Endothelial cell of umbilical vein (primary cell): Measurements from ENCODE around the gene ZSWIM6. TPM values are rescaled to one million over a fixed set of nuclear protein-coding genes. Genes with fewer than 3 reads are reported as not detected.
A peak's percentile ranks its signal among the peaks of the same experiment; 100 is the strongest.

Experiments used
- BruUV-seq: library from RNA; stranded (reverse); fragments of 400-500 nt; replicated peaks from 2 replicates; lab custom pipeline; 2021; lab: Mats Ljungman, UMichigan
- CTCF ChIA-PET: fragments of 300-600, 350-600 bp; sonication (Branson Sonifier 250); formaldehyde crosslinking; loops from one replicate; lab custom pipeline; 2021; ENCODE audit warnings: antibody characterized with exemption, inconsistent platforms; lab: Charles Lee
- POLR2A ChIA-PET: fragments of 300-600, 350-600 bp; sonication (Branson Sonifier 250); formaldehyde crosslinking; loops from one replicate; lab custom pipeline; 2021; ENCODE audit warnings: antibody characterized with exemption, inconsistent platforms; lab: Charles Lee
- DNase-seq: peaks from one replicate; pipeline ENCODE4 v3.0.0-alpha.2; 2011; ENCODE audit warnings: low read depth, low spot score
- FAIRE-seq: peaks from 2 replicates; lab custom pipeline; 2011; peaks lifted over from hg19 to GRCh38; lab: Jason Lieb, UNC
- H2AFZ ChIP-seq: 2 replicates; pipeline ENCODE4 v1.6.0; 2012; ENCODE audit warnings: low read depth, low read length, control low read depth, inconsistent platforms
- H3K27ac ChIP-seq: 2 replicates; pipeline ENCODE4 v1.5.1; 2011; ENCODE audit warnings: low read depth, mild to moderate bottlenecking, control low read depth, low read length, moderate library complexity; ENCODE audit not compliant: insufficient read depth
- H3K27me3 ChIP-seq, 2 experiments: 2 replicates each; pipeline versions ENCODE4 v1.6.0 to v1.6.1; 2011; ENCODE audit warnings: low read length in 2 of 2, mixed read lengths in 1 of 2; ENCODE audit not compliant: control insufficient read depth in 2 of 2, insufficient read depth in 2 of 2
- H3K36me3 ChIP-seq, 2 experiments: 2 replicates in 1 of 2; 3 replicates in 1 of 2; pipeline ENCODE4 v1.5.1; 2011; ENCODE audit warnings: low read length in 2 of 2, mild to moderate bottlenecking in 1 of 2, moderate library complexity in 1 of 2; ENCODE audit not compliant: control insufficient read depth in 2 of 2, insufficient read depth in 2 of 2; ENCODE audit errors: extremely low read depth in 1 of 2
- H3K4me1 ChIP-seq: 3 replicates; pipeline ENCODE4 v1.5.1; 2011; ENCODE audit warnings: mild to moderate bottlenecking, low read length; ENCODE audit not compliant: control insufficient read depth, insufficient read depth; ENCODE audit errors: extremely low read depth
- H3K4me2 ChIP-seq: 2 replicates; pipeline ENCODE4 v1.6.1; 2011; ENCODE audit warnings: low read length, control low read depth, mixed read lengths; ENCODE audit not compliant: insufficient read depth
- H3K4me3 ChIP-seq, 3 experiments: fragments of 200-600 bp in 1 of 3; sonication (generic), shearing (Covaris generic) in 1 of 3; replicated peaks in 1 of 3; 2 replicates each; pipeline ENCODE4 v1.5.1; 2011 to 2016; ENCODE audit warnings: control low read depth in 3 of 3, low read length in 3 of 3, mild to moderate bottlenecking in 2 of 3, inconsistent platforms in 1 of 3, low read depth in 1 of 3, moderate library complexity in 1 of 3; ENCODE audit not compliant: insufficient read depth in 1 of 3
- H3K79me2 ChIP-seq: 2 replicates; pipeline ENCODE4 v1.6.0; 2012; ENCODE audit warnings: low read length, inconsistent platforms; ENCODE audit not compliant: control insufficient read depth, insufficient read depth
- H3K9ac ChIP-seq: replicated peaks from 2 replicates; pipeline ENCODE3; 2011; ENCODE audit warnings: low read length, control low read depth; ENCODE audit not compliant: insufficient read depth; ENCODE audit errors: extremely low read depth
- H3K9me1 ChIP-seq: replicated peaks from 3 replicates; pipeline ENCODE4 v1.6.0; 2011; ENCODE audit warnings: mild to moderate bottlenecking, low read length; ENCODE audit not compliant: control insufficient read depth, insufficient read depth; ENCODE audit errors: extremely low read depth
- H3K9me3 ChIP-seq: replicated peaks from 2 replicates; pipeline ENCODE4 v1.5.1; 2012; ENCODE audit warnings: low read length, inconsistent platforms; ENCODE audit not compliant: control insufficient read depth, insufficient read depth
- H4K20me1 ChIP-seq: replicated peaks from 2 replicates; pipeline ENCODE3; 2011; ENCODE audit warnings: mild to moderate bottlenecking, low read length; ENCODE audit not compliant: control insufficient read depth, insufficient read depth; ENCODE audit errors: extremely low read depth
- CTCF ChIP-seq, 2 donors: IDR thresholded peaks; 1 replicate in 1 of 2; 2 replicates in 1 of 2; pipeline ENCODE4 v1.5.1; 2011; ENCODE audit warnings: low read length in 2 of 2, mild to moderate bottlenecking in 2 of 2, moderate library complexity in 2 of 2, control low read depth in 1 of 2, inconsistent platforms in 1 of 2, low read depth in 1 of 2; ENCODE audit not compliant: insufficient read depth in 1 of 2; ENCODE audit errors: extremely low read depth in 1 of 2
- EZH2 ChIP-seq: IDR thresholded peaks from 2 replicates; pipeline ENCODE4 v1.6.1; 2012; ENCODE audit warnings: borderline replicate concordance, low read depth, mild to moderate bottlenecking, moderate library complexity, low read length, inconsistent platforms; ENCODE audit not compliant: severe bottlenecking
- FOS ChIP-seq: IDR thresholded peaks from 2 replicates; pipeline ENCODE4 v1.6.1; 2011; ENCODE audit warnings: mild to moderate bottlenecking, low read length, moderate library complexity, borderline replicate concordance; ENCODE audit not compliant: insufficient read depth
- GATA2 ChIP-seq: IDR thresholded peaks from 2 replicates; pipeline ENCODE4 v1.7.0; 2011; ENCODE audit warnings: low read depth, mild to moderate bottlenecking, moderate library complexity, mixed read lengths, low read length; ENCODE audit not compliant: insufficient read length, insufficient read depth
- JUN ChIP-seq: IDR thresholded peaks from 2 replicates; pipeline ENCODE4 v1.6.1; 2011; ENCODE audit warnings: borderline replicate concordance, low read depth; ENCODE audit not compliant: insufficient read length, insufficient read depth
- MYC ChIP-seq: IDR thresholded peaks from one replicate; pipeline ENCODE4 v1.6.1; 2011; ENCODE audit warnings: mild to moderate bottlenecking, low read depth, low read length
- POLR2A ChIP-seq: IDR thresholded peaks from 2 replicates; pipeline ENCODE4 v1.6.1; 2012; ENCODE audit warnings: low read depth, mild to moderate bottlenecking, control low read depth, low read length
- POLR2AphosphoS5 ChIP-seq: IDR thresholded peaks from 2 replicates; pipeline ENCODE4 v1.6.1; 2012; ENCODE audit warnings: low read depth, mild to moderate bottlenecking, control low read depth, low read length, moderate library complexity; ENCODE audit not compliant: insufficient read depth
- dilution Hi-C: fragments of 300-500 bp; cut with MboI; formaldehyde crosslinking; loops from one replicate; pipeline ENCODE4 v1.15.0; 2019; ENCODE audit warnings: low sequenced_read_pairs; ENCODE audit not compliant: extremely low pct_ligation_motif_present
- intact Hi-C: fragments of 100-400 bp; cut with micrococcal nuclease; formaldehyde crosslinking; loops from one replicate; pipeline ENCODE4 v1.10.0; 2022
- polyA plus RNA-seq, 4 experiments: library from polyadenylated mRNA; depleted of rRNA in 3 of 4; stranded (reverse) in 3 of 4; unstranded in 1 of 4; fragments of >200 nt; gene quantifications; 2 replicates each; pipeline versions ENCODE4 v1.2.1 to v1.2.3, GENCODE V29; 2011 to 2012; ENCODE audit warnings: missing spikeins in 1 of 4
- total RNA-seq: library from RNA; stranded (reverse); gene quantifications from 2 replicates; pipeline ENCODE4 v1.2.3, GENCODE V29; 2021
- TF ChIP-seq, protein P1 (sequence below): IDR thresholded peaks from 2 replicates; pipeline ENCODE4 v1.6.1; 2011; ENCODE audit not compliant: insufficient read depth, insufficient read length

Gene ZSWIM6
- total and polyA plus RNA-seq, 2 donors (not counting 3 experiments of a cell fraction or from before 2014, with no cell fraction given) = 14.9 to 25.3 TPM

GRCh38 chr5:61344187-61344944, 12.3 kb downstream of the ZSWIM6 start:
- intact Hi-C loops = no loop called here
- Histone ChIP-seq H3K9me1 (no peaks in the 10 kb centered on the region), H3K4me3 (no peak overlapping the region), H3K27me3 (no peaks in the 10 kb centered on the region), H2AFZ (no peak overlapping the region), H3K4me1 (peaks cover 34% of the 10 kb centered on the region), H3K79me2 (peaks cover 100% of the 10 kb centered on the region), H3K4me2 (no peak overlapping the region), H3K9ac (no peak overlapping the region), H3K9me3 (no peaks in the 10 kb centered on the region), H3K27ac (no peak overlapping the region), H3K36me3 (peaks cover 0 to 3% of the 10 kb centered on the region in 2 experiments), H4K20me1 (peaks cover 32% of the 10 kb centered on the region)
- no peak for TF ChIP-seq GATA2
- TF ChIP-seq POLR2AphosphoS5 = no peak
- TF ChIP-seq EZH2 = no peak
- no peak for TF ChIP-seq FOS
- TF ChIP-seq, protein P1, sequence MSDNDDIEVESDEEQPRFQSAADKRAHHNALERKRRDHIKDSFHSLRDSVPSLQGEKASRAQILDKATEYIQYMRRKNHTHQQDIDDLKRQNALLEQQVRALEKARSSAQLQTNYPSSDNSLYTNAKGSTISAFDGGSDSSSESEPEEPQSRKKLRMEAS = no peak
- TF ChIP-seq MYC = no peak
- no peak for TF ChIP-seq CTCF (IDR thresholded peaks at IDR 0.05; ENCODE audit: extremely low read depth in 1 of 2, insufficient read depth in 1 of 2, low read depth in 1 of 2, low read length in 2 of 2)
- no peak for TF ChIP-seq JUN
- no peak for TF ChIP-seq POLR2A
- DNase-seq (peak; percentile 23), FAIRE-seq (no peak)
- POLR2A ChIA-PET = interaction anchor here (1.0 kb wide), 1 partner anchor 13 kb away, joined by 3 read pairs; the partner anchor contains the start of gene ZSWIM6
- dilution Hi-C loops = no loop called here
- CTCF ChIA-PET = interaction anchor here (0.7 to 1.3 kb wide), 2 partner anchors 33 to 314 kb away, joined by 3 read pairs; no protein-coding TSS in a partner anchor
- BruUV-seq = no TSS peak
